Pulmonary artery endothelial cell (primary cell): ENCODE measurements around the gene TEX11. TPM values are rescaled to one million over a fixed set of nuclear protein-coding genes. Genes with fewer than 3 reads are reported as not detected.
"Not testable (repeated sequence)": the region's sequence is repeated elsewhere in the genome, so short reads cannot be mapped to it uniquely, and the experiment has no call there.

Source experiments
- DNase-seq: peaks from one replicate; pipeline ENCODE4 v3.0.0-alpha.2; 2011; ENCODE audit warnings: low read depth, low spot score
- total RNA-seq: library from RNA; depleted of rRNA; stranded (reverse); fragments of >200 nt; gene quantifications from 2 replicates; pipeline ENCODE4 v1.2.3, GENCODE V29; 2014

Gene TEX11
- not detected in 2 replicates for total RNA-seq

DNA sequence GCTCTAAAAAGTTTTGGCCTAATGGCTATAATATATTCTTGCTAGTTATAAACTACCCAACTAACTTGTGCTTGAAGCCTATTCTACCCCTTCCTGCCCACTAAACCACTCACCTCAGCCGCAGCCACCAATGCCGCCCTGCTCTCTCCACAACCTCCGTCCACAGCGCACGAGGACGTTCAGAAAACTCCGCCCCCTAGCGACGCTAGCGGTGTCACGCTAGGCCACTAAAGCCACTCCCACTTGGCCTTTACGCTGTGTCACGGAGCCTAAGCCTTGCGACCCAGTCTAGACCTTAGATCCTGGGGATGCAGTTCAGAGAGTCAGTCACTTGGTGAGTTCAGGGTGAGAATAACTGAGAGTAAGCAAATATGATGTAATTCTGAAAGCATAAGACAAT is at the start of gene TEX11:
Gene TEX11, minus strand, starts transcription at position 171 of the 400 bp plus-strand sequence. CDS start 922 bp downstream, outside the sequence.
- DNase-seq = no peak

DNA sequence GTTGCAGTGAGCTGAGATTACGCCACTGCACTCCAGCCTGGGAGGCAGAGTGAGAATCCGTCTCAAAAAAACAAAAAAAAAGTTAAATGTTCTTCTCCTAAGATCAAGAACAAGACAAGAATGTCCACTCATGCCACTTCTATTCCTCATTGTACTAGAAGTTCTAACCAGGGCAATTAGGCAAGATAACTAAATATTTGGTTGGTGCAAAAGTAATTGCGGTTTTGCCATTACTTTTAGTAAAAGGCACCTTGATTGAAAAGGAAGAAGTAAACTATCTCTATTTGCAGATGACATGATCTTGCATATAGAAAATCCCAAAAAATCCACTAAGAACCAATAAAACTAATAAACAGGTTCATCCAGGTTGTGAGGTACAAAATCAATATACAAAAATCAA is 46.4 kb upstream of the TEX11 start:
- no peak for DNase-seq

DNA sequence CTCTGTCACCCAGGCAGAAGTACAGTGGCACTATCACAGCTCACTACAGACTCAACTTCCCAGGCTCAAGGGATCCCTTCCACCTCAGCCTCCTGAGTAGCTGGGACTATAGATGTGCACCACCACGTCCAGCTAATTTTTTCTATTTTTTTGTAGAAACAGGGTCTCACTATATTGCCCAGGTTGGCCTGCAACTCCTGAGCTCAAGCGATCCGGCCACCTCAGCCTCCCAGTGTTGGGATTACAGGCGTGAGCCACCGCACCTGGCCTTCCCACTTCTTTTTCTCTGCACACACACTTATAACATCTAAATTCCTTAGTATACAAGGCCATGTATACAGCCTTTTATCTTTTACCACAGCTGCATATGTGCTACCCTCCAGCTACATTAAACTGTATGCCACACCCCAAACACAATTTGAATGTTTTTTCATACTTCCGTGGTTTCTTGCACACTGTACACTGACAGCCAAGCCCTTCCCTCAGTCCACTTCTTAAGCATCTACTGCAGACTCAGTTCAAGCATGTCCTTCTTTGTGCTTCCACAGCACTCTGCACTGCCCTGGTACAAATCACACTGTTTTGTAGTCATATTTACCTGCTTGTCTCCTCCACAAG is 15.9 kb upstream of the TEX11 start:
- no peak for DNase-seq

DNA sequence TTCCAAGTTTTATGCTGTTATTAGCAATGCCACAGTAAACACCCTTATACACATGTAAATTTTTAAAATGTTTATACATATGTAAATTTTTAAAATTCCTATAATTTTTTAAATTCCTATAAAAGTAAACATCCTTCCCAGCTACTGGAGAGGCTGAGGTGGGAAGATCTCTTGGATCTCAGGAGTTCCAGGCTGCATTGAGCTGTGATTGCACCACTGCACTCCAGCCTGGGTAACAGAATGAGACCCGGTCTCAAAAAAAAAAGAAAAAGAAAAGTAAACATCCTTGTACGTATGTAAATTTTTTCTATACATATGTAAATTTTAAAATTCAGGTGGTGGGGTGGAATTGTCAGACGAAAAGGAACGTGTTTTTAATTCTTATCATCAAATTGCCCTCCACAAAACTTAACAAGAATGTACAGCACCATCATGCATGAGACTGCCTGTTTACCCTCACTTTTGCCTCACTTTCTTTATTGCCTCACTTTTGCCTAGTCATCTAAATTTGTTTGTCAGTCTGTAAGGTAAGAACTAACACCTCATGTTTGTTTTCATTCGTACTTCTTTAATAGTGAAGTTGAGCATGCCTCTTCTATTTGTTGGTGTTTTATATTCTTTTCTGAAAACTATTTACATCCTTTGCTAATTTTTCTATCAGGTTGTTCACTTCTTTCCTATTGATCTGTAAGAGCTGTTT is 14.4 kb upstream of the TEX11 start:
- DNase-seq = no peak

DNA sequence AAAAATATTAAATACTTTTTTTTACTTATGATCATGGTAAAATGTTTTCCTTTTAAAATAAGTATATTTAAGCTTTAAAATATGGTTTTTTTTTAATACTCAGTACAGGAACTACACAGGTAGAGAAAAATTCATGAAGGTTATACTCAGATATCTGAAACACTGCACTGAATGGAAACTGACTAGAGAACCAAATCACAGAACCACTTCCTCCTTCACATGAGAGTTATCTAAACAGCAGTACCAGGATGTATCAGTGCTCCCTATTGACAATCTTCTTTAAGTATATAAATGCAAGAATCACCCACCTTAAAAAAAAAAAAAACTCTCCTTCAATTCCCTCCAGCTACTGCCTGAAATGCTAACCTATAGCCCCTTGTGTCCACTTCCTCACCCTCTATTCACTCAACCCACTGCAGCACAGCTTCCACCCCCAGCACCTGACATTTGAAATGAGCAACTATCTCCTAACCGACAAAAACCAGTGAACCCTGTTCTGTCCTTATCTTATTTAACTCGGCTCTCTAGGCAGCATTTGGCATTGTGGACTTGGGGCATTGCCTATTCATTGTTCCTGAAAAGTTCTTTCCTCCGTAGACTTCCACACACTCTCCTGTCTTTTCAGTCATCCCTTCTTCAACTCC is 13.3 kb upstream of the TEX11 start:
- DNase-seq = no peak

DNA sequence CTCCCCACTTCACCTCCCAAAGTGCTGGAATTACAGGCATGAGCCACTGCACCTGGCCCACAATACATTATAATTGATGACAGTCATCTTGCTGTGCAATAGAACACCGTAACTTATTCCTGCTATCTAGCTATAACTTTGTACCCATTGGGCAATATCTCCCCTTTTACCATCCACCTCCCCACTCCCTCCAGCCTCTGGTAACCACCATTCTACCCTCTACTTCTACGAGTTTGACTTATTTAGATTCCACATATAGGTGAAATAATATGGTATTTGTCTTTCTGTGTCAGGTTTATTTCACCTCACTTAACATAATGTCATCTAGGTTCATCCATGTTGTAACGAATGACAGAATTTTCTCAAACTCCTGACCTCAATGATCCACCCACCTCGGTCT is 8.2 kb upstream of the TEX11 start:
- no peak for DNase-seq

DNA sequence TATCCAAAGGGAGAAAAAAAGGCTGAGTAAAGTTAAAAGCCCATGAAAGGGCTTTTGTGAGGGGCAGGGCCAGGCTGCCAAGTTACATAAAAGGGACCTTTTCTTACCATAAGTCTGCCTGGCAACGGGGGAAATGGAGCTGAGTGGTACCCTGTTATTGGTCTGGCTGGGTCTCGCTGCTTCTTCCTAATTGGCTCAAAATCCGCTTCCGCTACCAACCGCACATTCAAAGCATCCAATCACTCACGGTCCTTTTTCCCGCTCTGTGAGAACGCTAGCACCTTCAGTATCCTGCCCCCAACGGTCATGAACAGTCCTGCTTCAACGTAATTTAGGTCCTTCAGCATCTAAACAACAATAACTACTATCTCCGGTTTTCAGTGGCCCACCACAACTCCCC is 611 bp downstream of the TEX11 start:
- no peak for DNase-seq

DNA sequence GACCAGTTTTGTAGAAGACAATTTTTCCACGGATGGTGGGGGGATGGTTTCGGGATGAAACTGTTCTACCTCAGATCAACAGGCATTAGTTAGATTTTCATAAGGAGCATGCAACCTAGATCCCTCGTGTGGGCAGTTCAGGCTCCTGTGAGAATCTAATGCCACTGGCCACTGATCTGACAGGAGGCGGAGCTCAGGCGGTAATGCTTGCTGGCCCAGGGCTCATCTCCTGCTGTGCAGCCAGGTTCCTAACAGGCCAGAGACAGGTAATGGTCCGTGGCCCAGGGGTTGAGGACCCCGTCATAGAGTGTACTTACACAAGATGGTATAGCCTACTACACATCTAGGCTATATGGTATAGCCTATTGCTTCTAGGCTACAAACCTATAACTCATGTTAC is 7.0 kb downstream of the TEX11 start:
- DNase-seq = no peak

DNA sequence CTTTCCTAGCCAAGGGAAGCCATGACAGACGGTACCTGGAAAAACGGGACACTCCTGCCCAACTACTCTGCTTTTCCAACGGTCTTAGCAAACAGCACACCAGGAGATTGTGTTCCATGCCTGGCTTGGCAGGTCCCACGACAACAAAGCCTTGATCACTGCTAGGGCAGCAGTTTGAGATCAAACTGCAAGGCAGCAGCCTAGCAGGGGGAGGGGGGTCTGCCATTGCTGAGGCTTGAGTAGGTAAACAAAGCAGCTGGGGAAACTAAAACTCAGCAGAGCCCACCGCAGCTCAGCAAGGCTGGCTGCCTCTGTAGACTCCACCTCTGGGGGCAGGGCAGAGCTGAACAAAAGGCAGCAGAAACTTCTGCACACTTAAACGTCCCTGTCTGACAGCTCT is 18.1 kb downstream of the TEX11 start:
- not testable (repeated sequence) for DNase-seq

DNA sequence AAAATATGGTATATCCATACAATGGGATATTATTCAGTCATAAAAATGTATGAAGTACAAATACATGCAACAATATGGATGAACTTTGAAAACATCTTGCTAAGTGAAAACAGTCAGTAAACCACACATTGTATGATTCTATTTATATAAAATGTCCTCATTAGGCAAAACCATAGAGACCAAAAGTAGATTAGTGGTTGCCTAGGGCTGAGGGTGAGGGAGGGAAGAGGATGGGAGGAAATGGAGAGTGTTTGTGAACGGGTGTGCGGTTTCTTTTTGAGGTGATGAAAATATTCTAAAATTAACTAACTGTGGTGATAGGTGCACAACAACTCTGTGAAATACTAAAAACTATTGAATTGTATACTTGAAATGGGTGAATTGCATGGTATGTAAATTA is 29.6 kb downstream of the TEX11 start:
- DNase-seq = no peak

DNA sequence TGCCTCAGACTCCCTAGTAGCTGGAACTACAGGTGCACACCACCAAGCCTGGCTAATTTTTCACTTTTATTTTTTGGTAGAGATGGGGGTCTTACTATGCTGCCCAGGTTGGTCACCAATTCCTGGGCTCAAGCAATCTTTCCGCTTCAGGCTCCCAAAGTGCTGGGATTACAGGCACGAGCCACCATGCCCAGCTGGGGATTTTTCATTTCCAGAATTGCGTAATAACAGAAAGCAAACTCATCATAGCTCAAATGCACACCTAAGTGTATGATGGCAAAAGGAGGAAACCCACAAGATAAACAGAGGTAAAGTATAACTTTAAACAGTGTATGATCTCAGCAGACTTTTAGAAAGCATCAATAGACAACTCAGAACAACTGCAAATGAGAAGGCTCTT is 56.2 kb downstream of the TEX11 start:
- no peak for DNase-seq

DNA sequence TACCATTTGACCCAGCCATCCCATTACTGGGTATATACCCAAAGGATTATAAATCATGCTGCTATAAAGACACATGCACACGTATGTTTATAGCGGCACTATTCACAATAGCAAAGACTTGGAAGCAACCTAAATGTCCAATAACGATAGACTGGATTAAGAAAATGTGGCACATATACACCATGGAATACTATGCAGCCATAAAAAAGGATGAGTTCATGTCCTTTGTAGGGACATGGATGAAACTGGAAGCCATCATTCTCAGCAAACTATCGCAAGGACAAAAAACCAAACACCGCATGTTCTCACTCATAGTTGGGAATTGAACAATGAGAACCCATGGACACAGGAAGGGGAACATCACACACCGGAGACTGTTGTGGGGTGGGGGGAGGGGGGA is 64.4 kb downstream of the TEX11 start:
- not testable (repeated sequence) for DNase-seq

DNA sequence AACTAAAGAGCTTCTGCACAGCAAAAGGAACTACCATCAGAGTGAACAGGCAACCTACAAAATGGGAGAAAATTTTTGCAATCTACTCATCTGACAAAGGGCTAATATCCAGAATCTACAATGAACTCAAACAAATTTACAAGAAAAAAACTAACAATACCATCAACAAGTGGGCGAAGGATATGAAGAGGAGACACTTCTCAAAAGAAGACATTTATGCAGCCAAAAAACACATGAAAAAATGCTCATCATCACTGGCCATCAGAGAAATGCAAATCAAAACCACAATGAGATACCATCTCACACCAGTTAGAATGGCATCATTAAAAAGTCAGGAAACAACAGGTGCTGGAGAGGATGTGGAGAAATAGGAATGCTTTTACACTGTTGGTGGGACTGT is 64.9 kb downstream of the TEX11 start:
- not testable (repeated sequence) for DNase-seq

DNA sequence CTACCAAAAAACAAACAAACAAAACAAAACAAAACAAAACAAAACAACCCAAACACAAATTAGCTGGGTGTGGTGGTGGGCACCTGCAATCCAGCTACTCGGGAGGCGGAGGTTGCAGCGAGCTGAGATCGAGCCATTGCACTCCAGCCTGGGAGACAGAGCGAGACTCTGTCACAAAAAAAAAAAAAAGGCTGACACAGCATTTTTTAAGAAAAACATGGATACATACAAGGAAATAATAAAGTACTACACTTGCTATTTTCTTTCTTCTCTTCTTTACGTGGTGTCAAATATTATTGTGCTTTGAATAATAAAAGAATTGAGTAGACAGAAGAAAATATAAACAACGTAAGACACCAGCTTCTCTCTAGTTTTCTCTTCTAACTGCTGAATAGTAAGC is 73.9 kb downstream of the TEX11 start:
- DNase-seq = no peak

DNA sequence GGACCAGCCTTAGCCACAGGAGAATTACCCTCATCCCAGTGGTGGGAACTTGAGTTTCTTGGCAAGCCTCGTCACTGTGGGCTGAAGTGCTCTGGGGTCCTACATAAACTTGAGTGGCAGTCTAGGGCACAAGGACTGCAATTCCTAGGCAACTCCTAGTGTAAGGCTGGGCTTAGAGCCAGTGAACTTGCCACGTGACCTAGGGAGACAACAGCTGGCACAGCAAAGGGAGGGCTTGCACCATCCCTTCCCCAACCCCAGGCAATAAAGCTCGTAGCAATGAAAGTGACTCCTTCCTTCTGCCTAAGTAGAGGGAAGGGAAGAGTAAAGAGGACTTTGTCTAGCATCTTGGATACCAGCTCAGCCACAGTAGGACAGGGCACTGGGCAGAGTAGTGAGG is 81.8 kb downstream of the TEX11 start:
- DNase-seq = no peak

DNA sequence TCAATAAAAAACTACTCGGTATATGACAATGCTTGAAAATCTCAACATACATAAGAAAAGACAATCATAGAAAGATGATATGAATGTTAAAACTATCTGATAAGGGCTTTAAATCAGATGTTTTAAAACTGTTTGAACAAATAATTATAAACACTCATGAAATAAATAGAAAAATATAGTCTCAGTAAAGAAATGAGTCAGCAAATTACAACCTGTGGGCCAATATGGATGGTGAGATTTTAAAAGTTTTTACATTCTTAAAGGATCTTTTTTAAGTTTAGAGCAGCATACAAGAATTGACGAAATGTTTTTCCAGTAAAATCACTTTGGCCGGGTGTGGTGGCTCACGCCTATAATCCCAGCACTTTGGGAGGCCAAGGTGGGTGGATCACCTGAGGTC is 83.1 kb downstream of the TEX11 start:
- no peak for DNase-seq

DNA sequence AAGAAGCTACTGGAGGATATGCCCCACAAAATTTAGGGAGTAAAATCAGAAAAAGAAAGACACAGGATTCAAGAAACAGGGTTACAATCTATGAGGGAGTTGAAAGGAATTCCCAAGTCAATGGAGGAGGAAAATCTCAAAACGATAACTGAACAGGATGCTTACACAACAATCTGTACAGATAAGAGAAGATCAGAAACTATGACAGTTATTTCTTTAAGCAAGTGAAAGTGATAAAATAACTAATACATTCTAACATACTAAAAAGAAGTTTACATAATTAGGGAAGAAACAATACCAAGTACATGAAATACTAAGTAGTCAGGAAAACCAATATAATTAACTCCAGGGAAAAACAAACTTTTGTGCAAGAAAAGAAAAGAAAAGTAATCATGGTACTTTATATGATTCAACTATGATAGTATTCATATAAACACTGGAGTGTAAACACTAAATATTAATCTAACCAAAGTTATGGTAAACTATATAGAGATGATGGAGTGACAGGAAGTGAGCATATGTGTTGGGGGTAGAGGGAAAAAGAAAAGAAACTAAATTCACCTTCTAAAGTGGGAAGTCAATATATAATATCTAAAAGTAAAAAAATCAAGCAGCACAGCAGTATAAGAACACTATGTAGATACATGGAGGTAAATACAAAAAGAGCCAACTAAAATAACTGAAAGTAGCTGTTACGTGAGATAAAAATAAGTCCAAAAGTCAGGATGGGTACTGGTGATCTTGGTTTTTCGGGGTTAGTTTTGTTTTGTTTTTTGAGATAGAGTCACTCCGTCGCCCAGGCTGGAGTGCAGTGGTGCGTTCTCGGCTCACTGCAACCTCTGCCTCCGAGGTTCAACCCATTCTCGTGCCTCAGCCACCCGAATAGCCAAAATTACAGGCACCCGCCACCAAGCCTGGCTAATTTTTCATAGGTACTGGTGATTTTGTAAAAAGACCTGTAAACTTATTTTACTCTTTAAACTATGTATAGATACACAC is 99.3 kb downstream of the TEX11 start:
- DNase-seq = no peak

DNA sequence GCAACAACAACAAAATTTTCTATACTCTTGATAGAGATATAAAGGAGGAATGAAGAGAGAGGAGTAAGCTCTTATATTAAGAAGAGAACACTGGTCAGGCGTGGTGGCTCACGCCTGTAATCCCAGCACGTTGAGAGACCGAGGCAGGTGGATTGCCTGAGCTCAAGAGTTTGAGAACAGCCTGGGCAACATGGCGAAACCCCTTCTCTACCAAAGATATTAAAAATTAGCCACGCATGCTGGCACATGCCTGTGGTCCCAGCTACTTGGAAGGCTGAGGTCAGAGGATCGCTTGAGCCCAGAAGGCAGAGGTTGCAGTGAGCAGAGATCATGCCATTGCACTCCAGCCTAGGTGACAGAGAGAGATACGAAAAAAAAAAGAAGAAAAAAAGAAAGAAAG is 102.4 kb downstream of the TEX11 start:
- DNase-seq = no peak

DNA sequence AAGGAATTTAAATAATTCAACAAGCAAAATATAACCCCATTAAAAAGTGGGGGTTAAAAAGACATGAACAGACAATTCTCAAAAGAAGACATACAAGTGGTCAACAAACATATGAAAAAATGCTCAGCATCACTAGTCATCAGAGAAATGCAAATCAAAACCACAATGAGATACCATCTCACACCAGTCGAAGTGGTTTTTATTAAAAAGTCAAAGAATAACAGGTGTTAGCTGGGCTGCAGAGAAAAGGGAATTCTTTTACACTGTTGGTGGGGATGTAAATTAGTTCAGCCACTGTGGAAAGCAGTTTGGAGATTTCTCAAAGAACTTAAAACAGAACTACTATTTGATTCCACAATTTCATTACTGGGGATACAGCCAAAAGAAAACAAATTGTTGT is 111.8 kb downstream of the TEX11 start:
- DNase-seq = not testable (repeated sequence)

DNA sequence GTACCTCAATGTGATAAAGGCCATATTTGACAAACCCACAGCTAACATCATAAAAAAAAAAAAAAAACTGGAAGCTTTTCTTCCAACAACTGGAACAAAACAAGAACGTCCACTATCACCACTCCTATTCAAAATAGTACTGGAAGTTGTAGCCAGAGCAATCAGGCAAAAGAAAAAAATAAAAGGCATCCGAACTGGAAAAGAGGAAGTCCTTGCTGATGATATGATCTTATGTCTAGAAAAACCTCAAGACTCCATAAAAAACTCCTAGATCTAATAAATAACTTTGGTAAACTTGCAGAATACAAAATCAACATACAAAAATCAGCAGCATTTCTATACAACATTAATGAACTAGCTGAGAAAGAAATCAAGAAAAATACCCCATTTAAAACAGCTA is 134.3 kb downstream of the TEX11 start:
- no peak for DNase-seq

DNA sequence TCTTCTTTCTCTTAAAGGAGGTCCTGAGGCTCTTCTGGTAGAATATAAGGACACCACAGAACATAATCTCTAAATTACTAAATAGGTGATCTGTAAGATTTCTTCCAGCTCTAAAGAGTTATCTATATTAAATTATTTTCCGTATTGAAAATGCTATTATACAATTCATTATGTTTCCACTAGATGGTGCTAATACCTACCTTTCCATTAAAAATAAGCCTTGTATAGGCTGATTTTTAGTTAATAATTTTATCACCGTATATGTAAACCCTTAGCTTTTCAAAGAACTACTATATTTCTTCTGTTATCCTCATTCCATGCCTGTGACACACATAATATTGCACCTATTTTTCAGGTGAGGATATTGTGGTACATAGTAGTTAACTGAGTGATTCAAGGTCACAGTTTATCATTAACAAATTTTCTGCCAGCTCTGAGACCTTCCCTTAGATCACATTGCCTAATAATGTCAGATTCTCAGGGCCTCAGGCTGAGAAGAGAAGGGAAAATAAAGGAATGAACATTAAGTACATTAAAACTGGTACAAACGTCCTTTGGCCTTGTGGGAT is 138.8 kb downstream of the TEX11 start:
- DNase-seq = no peak
